Activated CD8-positive, alpha-beta T cell treated with anti-CD3 and anti-CD28 coated beads for 36 hours (primary cell): ENCODE data around the gene CCR5. TPM values are rescaled to one million over a fixed set of nuclear protein-coding genes. Genes with fewer than 3 reads are reported as not detected.
A peak's percentile ranks its signal among the peaks of the same experiment; 100 is the strongest.

Experiments used
- ATAC-seq: fragments of 200-7000 bp; cut with Tn5 transposase; one replicate; pipeline ENCODE4 v1.10.0; 2021; ENCODE audit warnings: mild to moderate bottlenecking, moderate library complexity
- CTCF ChIA-PET: fragments of 350-600 bp; sonication (Branson Sonifier 250); formaldehyde crosslinking; loops from one replicate; lab custom pipeline; 2021; ENCODE audit warnings: antibody characterized with exemption; lab: Charles Lee
- POLR2A ChIA-PET: fragments of 350-600 bp; sonication (Branson Sonifier 250); formaldehyde crosslinking; loops from one replicate; lab custom pipeline; 2021; ENCODE audit warnings: antibody characterized with exemption; lab: Charles Lee
- DNase-seq: peaks from one replicate; pipeline ENCODE4 v3.0.0-alpha.2; 2020
- H3K27ac Mint-ChIP-seq: one replicate; pipeline ENCODE4 v1.8.0; 2021; ENCODE audit warnings: mild to moderate bottlenecking, mixed read lengths
- H3K27me3 Mint-ChIP-seq: one replicate; pipeline ENCODE4 v1.8.0; 2021; ENCODE audit warnings: mixed read lengths
- H3K36me3 Mint-ChIP-seq: one replicate; pipeline ENCODE4 v1.8.0; 2021; ENCODE audit warnings: low read depth, mixed read lengths
- H3K4me1 Mint-ChIP-seq: one replicate; pipeline ENCODE4 v1.8.0; 2021; ENCODE audit warnings: low read depth, mixed read lengths
- H3K4me3 Mint-ChIP-seq: one replicate; pipeline ENCODE4 v1.8.0; 2021; ENCODE audit warnings: mild to moderate bottlenecking, moderate library complexity, mixed read lengths
- H3K9me3 Mint-ChIP-seq: one replicate; pipeline ENCODE4 v1.8.0; 2021; ENCODE audit warnings: mixed read lengths
- intact Hi-C: fragments of 100-400 bp; cut with micrococcal nuclease; formaldehyde crosslinking; loops from one replicate; pipeline ENCODE4 v1.10.0; 2022
- total RNA-seq, 2 experiments: library from RNA; stranded (reverse); gene quantifications; one replicate each; pipeline ENCODE4 v1.2.3, GENCODE V29; 2021
- TF ChIP-seq, protein P1 (sequence below): fragments of 200-600 bp; IDR thresholded peaks from one replicate; pipeline ENCODE4 v1.8.0; 2022; ENCODE audit warnings: antibody characterized with exemption, mild to moderate bottlenecking

The CCR5 gene
- total RNA-seq, 2 experiments from 2014 or later: 1.7 to 2.2 TPM

- Mint-ChIP-seq H3K4me1 (peaks cover 53% of the 10 kb centered on the region), H3K36me3 (no peaks in the 10 kb centered on the region), H3K27me3 (peaks cover 24% of the 10 kb centered on the region), H3K4me3 (peak overlapping the region; percentile 15), H3K9me3 (no peaks in the 10 kb centered on the region), H3K27ac (peak overlapping the region; percentile 17)
- DNase-seq (no peak), ATAC-seq (no peak)
- intact Hi-C loops: no loop called here
- POLR2A ChIA-PET: interaction anchor here (1.4 kb wide), 1 partner anchor 21 kb away, joined by 3 read pairs; no protein-coding TSS in a partner anchor
- CTCF ChIA-PET: interaction anchor here (1.4 to 1.5 kb wide), 2 partner anchors 12 to 80 kb away, joined by 4 to 5 read pairs; no protein-coding TSS in a partner anchor
- TF ChIP-seq, protein P1, sequence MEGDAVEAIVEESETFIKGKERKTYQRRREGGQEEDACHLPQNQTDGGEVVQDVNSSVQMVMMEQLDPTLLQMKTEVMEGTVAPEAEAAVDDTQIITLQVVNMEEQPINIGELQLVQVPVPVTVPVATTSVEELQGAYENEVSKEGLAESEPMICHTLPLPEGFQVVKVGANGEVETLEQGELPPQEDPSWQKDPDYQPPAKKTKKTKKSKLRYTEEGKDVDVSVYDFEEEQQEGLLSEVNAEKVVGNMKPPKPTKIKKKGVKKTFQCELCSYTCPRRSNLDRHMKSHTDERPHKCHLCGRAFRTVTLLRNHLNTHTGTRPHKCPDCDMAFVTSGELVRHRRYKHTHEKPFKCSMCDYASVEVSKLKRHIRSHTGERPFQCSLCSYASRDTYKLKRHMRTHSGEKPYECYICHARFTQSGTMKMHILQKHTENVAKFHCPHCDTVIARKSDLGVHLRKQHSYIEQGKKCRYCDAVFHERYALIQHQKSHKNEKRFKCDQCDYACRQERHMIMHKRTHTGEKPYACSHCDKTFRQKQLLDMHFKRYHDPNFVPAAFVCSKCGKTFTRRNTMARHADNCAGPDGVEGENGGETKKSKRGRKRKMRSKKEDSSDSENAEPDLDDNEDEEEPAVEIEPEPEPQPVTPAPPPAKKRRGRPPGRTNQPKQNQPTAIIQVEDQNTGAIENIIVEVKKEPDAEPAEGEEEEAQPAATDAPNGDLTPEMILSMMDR: no peak
These were observed 14.5 kb upstream of the CCR5 start for GRCh38 chr3:46356276-46356675.

DNA sequence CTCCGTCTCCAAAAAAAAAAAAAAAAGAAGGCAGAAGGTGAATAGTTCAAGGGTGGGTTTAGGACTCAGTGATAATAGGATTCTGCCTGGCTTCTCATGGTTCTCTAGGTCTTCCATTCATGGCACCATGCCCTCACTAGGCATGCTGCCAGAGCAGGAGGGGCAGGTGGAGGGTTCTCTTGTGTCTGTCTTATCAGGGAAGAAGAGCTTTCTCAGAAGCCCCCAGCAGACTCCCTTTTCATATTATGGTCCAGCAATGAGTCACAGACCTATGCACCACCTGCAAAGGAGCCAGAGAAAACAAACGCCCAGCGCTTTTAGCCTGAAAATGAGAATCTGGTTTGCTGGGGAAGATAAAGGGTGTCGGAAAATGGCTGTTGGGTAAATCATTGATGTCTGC, 13.8 kb upstream of the CCR5 start:
- Mint-ChIP-seq H3K4me3 (no peak overlapping the region), H3K27me3 (peaks cover 19% of the 10 kb centered on the region), H3K36me3 (no peaks in the 10 kb centered on the region), H3K4me1 (peaks cover 51% of the 10 kb centered on the region), H3K27ac (no peak overlapping the region), H3K9me3 (no peaks in the 10 kb centered on the region)
- TF ChIP-seq, protein P1: no peak
- intact Hi-C loops: no loop called here
- ChIA-PET POLR2A (interaction anchor here (1.4 kb wide), 1 partner anchor 22 kb away, joined by 3 read pairs; no protein-coding TSS in a partner anchor), CTCF (interaction anchor here (1.4 kb wide), 1 partner anchor 80 kb away, joined by 4 read pairs; no protein-coding TSS in a partner anchor)
- ATAC-seq (no peak), DNase-seq (no peak)

GRCh38 chr3:46358466-46358865, 12.3 kb upstream of the CCR5 start:
- ChIA-PET POLR2A (interaction anchor here (1.0 kb wide), 1 partner anchor 93 kb away, joined by 3 read pairs; no protein-coding TSS in a partner anchor), CTCF (no interaction called here)
- H3K27me3 Mint-ChIP-seq: peaks cover 17% of the 10 kb centered on the region
- H3K4me1 Mint-ChIP-seq: peaks cover 37% of the 10 kb centered on the region
- no peak overlapping the region for H3K4me3 Mint-ChIP-seq
- TF ChIP-seq, protein P1: no peak
- H3K27ac Mint-ChIP-seq: no peak overlapping the region
- intact Hi-C loops: no loop called here
- H3K9me3 Mint-ChIP-seq: no peaks in the 10 kb centered on the region
- no peaks in the 10 kb centered on the region for H3K36me3 Mint-ChIP-seq
- DNase-seq (no peak), ATAC-seq (no peak)

GRCh38 chr3:46359733-46360493, 10.8 kb upstream of the CCR5 start:
- ChIA-PET CTCF (interaction anchor here (0.9 to 2.1 kb wide), 7 partner anchors 9 to 129 kb away, joined by 3 to 7 read pairs (median 4); partner anchors contain the start of gene CCR5), POLR2A (interaction anchor here (1.0 to 1.6 kb wide), 7 partner anchors 10 to 294 kb away, joined by 3 to 12 read pairs (median 3); partner anchors contain the start of gene CCR5)
- H3K27me3 Mint-ChIP-seq: peaks cover 16% of the 10 kb centered on the region
- intact Hi-C loops: no loop called here
- no peak overlapping the region for H3K4me3 Mint-ChIP-seq
- DNase-seq: peak; percentile 51
- TF ChIP-seq, protein P1: no peak
- H3K27ac Mint-ChIP-seq: peak overlapping the region; percentile 10
- no peaks in the 10 kb centered on the region for H3K9me3 Mint-ChIP-seq
- H3K4me1 Mint-ChIP-seq: peaks cover 25% of the 10 kb centered on the region
- ATAC-seq: peak; percentile 87
- no peaks in the 10 kb centered on the region for H3K36me3 Mint-ChIP-seq
